IPS-18c (cell line): ENCODE measurements around the gene METTL21C.

ENCODE experiments used
- H3K4me3 ChIP-seq: 2 replicates; pipeline ENCODE4 v1.7.0; 2013; ENCODE audit warnings: low read depth, mild to moderate bottlenecking, low read length, moderate library complexity; ENCODE audit not compliant: insufficient read depth
- H3K9me3 ChIP-seq: one replicate; pipeline ENCODE4 v1.6.1; 2013; ENCODE audit warnings: mild to moderate bottlenecking, low read length, moderate library complexity; ENCODE audit not compliant: control insufficient read depth, insufficient read depth

Gene METTL21C

GRCh38 chr13:102700088-102701031 is 5.5 kb upstream of the METTL21C start:
- no peaks in the 10 kb centered on the region for H3K9me3 ChIP-seq
- H3K4me3 ChIP-seq = no peak overlapping the region

DNA sequence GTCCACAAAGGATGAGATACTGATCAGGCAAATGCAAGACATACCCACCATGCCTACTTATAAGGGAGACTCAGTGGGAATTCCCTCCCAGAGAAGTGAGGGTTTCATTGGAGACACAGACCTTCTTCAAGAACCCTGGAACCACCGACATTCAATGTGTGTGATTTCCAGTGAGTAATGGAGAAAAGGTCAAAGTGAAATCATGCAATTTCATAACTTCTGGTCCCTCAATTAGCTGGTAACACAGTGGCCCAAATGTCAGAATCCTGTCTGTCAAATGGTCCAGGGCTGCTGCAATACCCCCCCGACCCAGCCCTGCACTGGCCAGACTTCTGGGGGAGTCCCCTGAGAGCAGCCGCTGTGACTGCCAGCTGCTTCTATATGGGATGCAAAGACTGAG is 4.7 kb upstream of the METTL21C start:
- no peak overlapping the region for H3K4me3 ChIP-seq
- H3K9me3 ChIP-seq = no peaks in the 10 kb centered on the region

DNA sequence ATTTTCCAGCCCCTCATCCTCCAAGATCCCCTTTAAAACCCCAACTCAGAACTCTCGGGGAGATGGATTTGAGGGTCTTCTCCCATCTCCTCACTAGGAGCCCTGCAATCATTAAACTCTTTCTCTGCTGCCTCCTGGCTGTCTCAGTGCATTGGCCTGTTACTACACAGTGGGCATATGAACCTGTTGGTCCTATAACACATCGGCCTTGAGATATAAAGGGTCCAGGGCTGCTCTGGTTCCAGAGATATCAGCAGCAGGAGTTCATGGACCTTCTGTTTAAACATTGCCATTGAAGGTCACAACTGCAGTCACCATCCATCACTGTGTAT is 3.8 kb upstream of the METTL21C start:
- no peak overlapping the region for H3K4me3 ChIP-seq
- H3K9me3 ChIP-seq = no peaks in the 10 kb centered on the region

DNA sequence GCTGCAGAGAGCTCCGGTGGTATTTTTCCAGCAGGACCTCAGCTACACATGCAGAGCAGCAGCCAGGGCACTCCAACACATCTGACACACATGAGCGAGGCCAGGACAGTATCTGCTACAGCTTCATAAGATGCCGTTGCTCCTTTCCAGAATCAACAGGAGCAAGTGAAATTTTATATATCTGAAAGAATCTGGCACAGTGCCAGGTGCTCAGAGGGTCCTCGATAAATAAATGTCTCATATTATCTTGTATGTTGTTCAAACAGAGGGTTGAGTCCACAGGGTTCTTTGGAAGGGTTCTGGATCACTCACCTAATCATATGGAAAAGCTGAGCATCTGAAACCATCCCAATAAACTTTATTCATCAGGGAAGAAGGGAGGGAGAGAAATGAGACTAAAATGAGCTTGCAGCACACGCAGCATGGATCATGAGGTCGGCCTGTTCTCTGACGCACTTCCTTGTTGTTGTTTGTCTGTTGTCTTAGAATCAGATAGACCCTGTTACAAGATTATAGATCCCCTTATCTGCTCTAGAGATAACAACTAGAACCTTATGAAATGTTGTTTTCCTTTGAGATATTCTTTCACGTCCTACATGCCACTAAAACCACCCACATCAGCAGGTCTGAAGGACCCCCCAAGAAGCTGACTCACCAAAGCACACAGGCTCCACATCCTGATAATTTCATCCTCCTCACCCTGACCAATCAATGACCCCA is 3.2 kb upstream of the METTL21C start:
- no peak overlapping the region for H3K4me3 ChIP-seq

DNA sequence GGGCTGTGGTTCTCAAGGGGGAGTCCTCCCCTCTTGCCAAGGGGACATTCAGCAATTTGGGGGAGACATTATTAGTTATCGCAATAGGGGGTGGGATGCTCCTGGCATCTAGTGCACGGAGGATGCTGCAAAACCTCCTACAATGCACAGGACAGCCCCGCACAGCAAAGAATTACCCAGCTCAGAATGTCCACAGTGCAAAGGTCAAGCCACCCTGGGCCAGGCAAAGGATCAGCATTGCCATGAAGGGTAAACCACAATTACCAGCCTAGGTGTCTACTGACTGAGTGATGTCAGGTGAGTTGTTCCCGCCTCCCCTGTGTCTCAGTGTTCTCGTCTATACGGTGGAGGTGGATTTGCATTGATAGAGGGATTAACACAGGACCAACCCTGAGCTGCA is 2.4 kb upstream of the METTL21C start:
- Histone ChIP-seq H3K4me3 (no peak overlapping the region), H3K9me3 (no peaks in the 10 kb centered on the region)

More for the DNA sequence above, 3.2 kb upstream of the METTL21C start:
- no peaks in the 10 kb centered on the region for H3K9me3 ChIP-seq

GRCh38 chr13:102696465-102696864 is 1.6 kb upstream of the METTL21C start:
- H3K9me3 ChIP-seq = no peaks in the 10 kb centered on the region

GRCh38 chr13:102693776-102694175 is 1.1 kb downstream of the METTL21C start:
- Histone ChIP-seq H3K9me3 (no peaks in the 10 kb centered on the region), H3K4me3 (no peak overlapping the region)

More at GRCh38 chr13:102696465-102696864, 1.6 kb upstream of the METTL21C start:
- H3K4me3 ChIP-seq = no peak overlapping the region

DNA sequence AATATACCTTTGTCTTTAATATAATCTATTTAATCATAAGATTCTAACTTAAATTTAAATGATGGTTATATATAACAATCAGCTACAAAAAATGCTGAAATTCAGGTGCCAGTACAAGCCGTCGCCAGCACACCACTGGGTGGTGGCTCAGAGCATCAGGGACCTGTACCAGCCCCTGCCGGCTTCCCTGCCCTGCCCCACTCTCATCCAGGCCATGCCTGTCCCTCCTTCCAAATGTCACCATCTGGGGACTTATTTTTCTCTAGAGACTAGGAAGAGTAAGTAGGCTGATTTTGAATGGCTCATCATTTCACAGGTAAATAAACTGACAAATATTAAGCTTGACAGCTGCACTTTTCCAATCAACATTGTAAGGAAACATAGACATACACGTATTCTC is 1.6 kb downstream of the METTL21C start:
- Histone ChIP-seq H3K4me3 (no peak overlapping the region), H3K9me3 (no peaks in the 10 kb centered on the region)

DNA sequence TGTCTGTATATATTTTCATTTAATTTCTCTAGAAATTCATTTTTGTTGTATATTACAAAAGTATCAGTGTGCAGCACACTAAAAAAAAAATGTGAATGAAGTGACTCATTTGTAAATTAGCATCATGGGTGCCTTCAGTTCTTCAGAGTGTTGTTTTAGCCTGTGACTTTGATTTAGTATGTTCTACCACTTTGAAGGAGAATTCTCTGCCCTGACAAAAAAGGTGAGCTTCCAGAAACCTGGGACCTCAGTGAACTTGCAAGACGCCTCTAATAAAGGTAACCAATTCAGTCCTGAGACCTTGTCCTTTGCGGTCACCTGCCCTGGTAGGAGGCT is 2.4 kb downstream of the METTL21C start:
- Histone ChIP-seq H3K4me3 (no peak overlapping the region), H3K9me3 (no peaks in the 10 kb centered on the region)

- Histone ChIP-seq H3K4me3 (no peak overlapping the region), H3K9me3 (no peaks in the 10 kb centered on the region)
Measured at GRCh38 chr13:102690883-102691282, 4.0 kb downstream of the METTL21C start.

DNA sequence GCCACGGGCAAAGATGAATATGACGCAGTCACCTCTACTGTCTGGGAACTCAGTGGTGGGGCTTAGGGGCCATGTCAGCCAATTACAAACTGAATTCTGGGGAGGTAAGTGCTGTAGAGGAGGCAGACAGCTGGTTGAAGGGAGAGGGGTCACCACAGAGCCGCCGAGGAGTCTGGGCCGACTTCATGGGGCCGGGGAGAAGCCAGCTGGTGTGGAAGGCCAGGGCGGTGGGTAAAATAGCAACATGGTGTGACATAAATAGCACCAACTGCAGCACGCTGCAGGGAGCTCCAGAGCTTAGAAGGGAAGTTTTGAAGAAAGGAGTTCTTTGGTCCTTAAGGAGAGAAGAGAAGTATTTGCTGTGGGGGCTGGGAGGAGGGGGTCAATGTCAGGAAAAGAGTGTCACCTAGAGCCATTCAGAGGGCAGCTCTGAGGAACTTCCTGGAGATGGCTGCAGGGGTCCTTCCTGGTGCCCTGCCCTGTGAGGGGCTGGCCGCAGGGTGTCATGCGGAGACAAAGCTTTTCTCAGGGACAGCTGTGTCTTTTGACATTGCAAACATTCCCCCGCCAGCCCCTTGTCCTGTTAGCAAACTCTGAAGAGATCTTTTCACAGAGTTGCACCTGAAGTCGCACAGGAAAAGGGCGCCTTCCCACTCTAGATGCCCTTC is 6.4 kb downstream of the METTL21C start:
- no peaks in the 10 kb centered on the region for H3K9me3 ChIP-seq
- no peak overlapping the region for H3K4me3 ChIP-seq

- Histone ChIP-seq H3K9me3 (no peaks in the 10 kb centered on the region), H3K4me3 (no peak overlapping the region)
Measured at GRCh38 chr13:102687520-102687919, 7.3 kb downstream of the METTL21C start.

- no peaks in the 10 kb centered on the region for H3K9me3 ChIP-seq
- no peak overlapping the region for H3K4me3 ChIP-seq
Measured at GRCh38 chr13:102686024-102686423, 8.8 kb downstream of the METTL21C start.

GRCh38 chr13:102683637-102684036 is 11.2 kb downstream of the METTL21C start:
- Histone ChIP-seq H3K4me3 (no peak overlapping the region), H3K9me3 (no peaks in the 10 kb centered on the region)

- H3K9me3 ChIP-seq = no peaks in the 10 kb centered on the region
- H3K4me3 ChIP-seq = no peak overlapping the region
Measured at GRCh38 chr13:102682727-102683126, 12.1 kb downstream of the METTL21C start.

- H3K9me3 ChIP-seq = no peaks in the 10 kb centered on the region
- no peak overlapping the region for H3K4me3 ChIP-seq
Measured at GRCh38 chr13:102682211-102682610, 12.6 kb downstream of the METTL21C start.

DNA sequence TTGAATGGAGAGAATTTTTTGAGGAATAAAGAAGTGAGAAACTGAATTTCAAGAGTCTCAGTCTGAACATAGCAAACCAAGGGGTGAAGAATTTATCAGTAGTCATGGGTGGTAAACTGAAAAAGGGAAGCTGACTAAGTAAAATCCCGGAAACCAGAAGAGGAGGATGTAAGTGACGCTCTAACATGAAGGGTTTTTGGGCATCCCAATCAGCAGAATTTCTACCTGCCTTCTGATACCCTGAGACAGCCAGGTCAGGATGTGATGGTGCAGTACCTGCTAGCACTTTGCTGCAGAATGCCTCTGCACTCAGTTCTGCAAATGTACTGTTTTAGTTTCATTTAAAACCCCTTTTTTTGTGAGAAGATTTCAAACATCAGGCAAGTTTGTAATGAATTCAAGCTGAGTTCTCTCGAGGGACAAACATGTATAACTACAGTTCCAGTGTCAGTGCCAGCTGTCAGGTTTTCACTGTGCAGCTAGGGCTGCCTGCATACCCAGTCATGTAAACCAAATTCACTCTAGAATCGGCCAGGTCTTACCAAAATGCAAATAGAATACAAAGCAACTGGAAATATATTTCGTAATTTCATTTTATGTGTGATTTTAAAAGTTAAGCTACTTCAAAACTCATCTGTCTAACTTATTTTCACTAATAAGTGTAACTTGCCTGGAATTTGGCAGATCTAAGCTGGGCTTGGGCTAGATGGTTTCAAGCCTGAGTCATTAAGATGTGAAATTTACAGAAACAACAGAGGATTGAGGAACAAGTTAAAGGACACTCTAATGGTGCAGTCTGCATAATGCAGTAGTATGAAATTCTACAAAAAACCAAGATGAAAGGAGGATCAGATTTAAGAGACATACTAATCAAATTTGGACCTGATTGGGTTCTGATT is 13.8 kb downstream of the METTL21C start:
- no peaks in the 10 kb centered on the region for H3K9me3 ChIP-seq
- H3K4me3 ChIP-seq = no peak overlapping the region
